Activated CD4-positive, alpha-beta T cell treated with anti-CD3 and anti-CD28 coated beads, Interleukin-2, amount 10 ng/mL, durations not matched to agents 24 days and 14 days (primary cell): Measurements from ENCODE around the gene PDGFC. TPM values are rescaled to one million over a fixed set of nuclear protein-coding genes. Genes with fewer than 3 reads are reported as not detected.

ENCODE experiments used
- DNase-seq: peaks from one replicate; pipeline ENCODE4 v3.0.0; 2022
- H3K27ac Mint-ChIP-seq: one replicate; pipeline ENCODE4 v1.8.0; 2022; ENCODE audit warnings: mild to moderate bottlenecking, mixed read lengths
- H3K27me3 Mint-ChIP-seq: one replicate; pipeline ENCODE4 v1.8.0; 2022; ENCODE audit warnings: mixed read lengths
- H3K36me3 Mint-ChIP-seq: one replicate; pipeline ENCODE4 v1.8.0; 2022; ENCODE audit warnings: low read depth, mild to moderate bottlenecking, mixed read lengths
- H3K4me1 Mint-ChIP-seq: one replicate; pipeline ENCODE4 v1.8.0; 2021; ENCODE audit warnings: mixed read lengths
- H3K4me3 Mint-ChIP-seq: one replicate; pipeline ENCODE4 v1.8.0; 2022; ENCODE audit warnings: mild to moderate bottlenecking, moderate library complexity, mixed read lengths
- H3K9me3 Mint-ChIP-seq: one replicate; pipeline ENCODE4 v1.8.0; 2021; ENCODE audit warnings: mixed read lengths
- intact Hi-C: fragments of 100-400 bp; cut with micrococcal nuclease; formaldehyde crosslinking; loops from one replicate; pipeline ENCODE4 v1.15.1; 2023
- total RNA-seq: library from RNA; stranded (reverse); gene quantifications from 2 replicates; pipeline ENCODE4 v1.2.3, GENCODE V29; 2022

The PDGFC gene
- not detected in 2 replicates for total RNA-seq

- no peak within 1 kb of the TSS for H3K27ac Mint-ChIP-seq
- H3K27me3 Mint-ChIP-seq = peaks cover 45% of the 10 kb centered on the region
- peak within 1 kb of the TSS; percentile 16 for H3K4me3 Mint-ChIP-seq
- no peaks in the 10 kb centered on the region for H3K4me1 Mint-ChIP-seq
- intact Hi-C loops = no loop called here
- DNase-seq = peak; percentile 57
- no peaks in the 10 kb centered on the region for H3K9me3 Mint-ChIP-seq
- H3K36me3 Mint-ChIP-seq = no peaks in the 10 kb centered on the region
Measured at GRCh38 chr4:156971676-156972378, at the start of gene PDGFC. Gene PDGFC (minus strand): TSS chr4:156971799. CDS start chr4:156970903, 896 bp downstream.

DNA sequence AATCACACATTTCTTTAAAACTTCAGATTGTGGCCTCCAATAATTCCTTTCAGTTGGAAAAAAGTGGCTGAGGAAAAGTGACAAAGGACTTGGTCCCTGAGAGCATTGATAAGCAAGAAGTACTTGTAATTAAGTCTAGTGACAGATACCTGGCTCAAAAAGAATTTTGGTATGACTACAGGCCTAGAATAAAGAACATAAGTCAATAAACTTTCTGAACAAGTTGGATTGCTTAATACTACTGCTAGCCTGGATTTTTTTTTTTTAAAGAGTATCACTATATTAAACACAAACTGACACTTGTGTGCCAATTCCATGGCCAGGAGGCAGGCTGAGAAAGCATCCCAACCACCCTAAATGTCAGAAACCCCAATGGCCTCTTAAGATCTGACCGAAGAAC, 49.3 kb upstream of the PDGFC start:
- DNase-seq = no peak
- no peaks in the 10 kb centered on the region for H3K36me3 Mint-ChIP-seq
- intact Hi-C loops = no loop called here
- no peak overlapping the region for H3K4me3 Mint-ChIP-seq
- no peaks in the 10 kb centered on the region for H3K4me1 Mint-ChIP-seq
- no peaks in the 10 kb centered on the region for H3K9me3 Mint-ChIP-seq
- H3K27me3 Mint-ChIP-seq = no peaks in the 10 kb centered on the region
- H3K27ac Mint-ChIP-seq = no peak overlapping the region

- H3K4me3 Mint-ChIP-seq = no peak overlapping the region
- no peaks in the 10 kb centered on the region for H3K4me1 Mint-ChIP-seq
- DNase-seq = no peak
- H3K9me3 Mint-ChIP-seq = no peaks in the 10 kb centered on the region
- H3K36me3 Mint-ChIP-seq = no peaks in the 10 kb centered on the region
- H3K27me3 Mint-ChIP-seq = no peaks in the 10 kb centered on the region
- intact Hi-C loops = no loop called here
- H3K27ac Mint-ChIP-seq = no peak overlapping the region
Measured at GRCh38 chr4:157018920-157019490, 47.4 kb upstream of the PDGFC start.

- intact Hi-C loops = no loop called here
- no peaks in the 10 kb centered on the region for H3K4me1 Mint-ChIP-seq
- no peaks in the 10 kb centered on the region for H3K36me3 Mint-ChIP-seq
- H3K27me3 Mint-ChIP-seq = no peaks in the 10 kb centered on the region
- no peak for DNase-seq
- H3K27ac Mint-ChIP-seq = no peak overlapping the region
- H3K9me3 Mint-ChIP-seq = no peaks in the 10 kb centered on the region
- no peak overlapping the region for H3K4me3 Mint-ChIP-seq
Measured at GRCh38 chr4:157014621-157015591, 43.3 kb upstream of the PDGFC start.

DNA sequence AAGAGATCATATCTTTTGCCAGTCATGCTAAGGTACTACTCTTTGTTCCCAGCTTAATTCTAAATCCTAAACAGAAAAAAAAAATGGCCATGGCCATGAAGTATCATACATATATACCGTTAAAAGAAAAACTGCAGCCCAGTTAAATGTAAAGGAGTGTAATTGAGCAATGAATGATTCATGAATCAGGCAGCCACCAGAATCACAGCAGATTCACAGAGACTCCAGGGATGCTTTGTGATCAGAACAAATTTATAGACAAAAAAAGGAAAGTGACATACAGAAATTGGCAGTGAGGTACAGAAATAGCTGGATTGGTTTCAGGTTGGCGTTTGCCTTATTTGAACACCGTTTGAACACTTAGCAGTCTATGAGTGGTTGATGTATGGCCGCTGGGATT, 42.1 kb upstream of the PDGFC start:
- Mint-ChIP-seq H3K27me3 (no peaks in the 10 kb centered on the region), H3K9me3 (no peaks in the 10 kb centered on the region), H3K27ac (no peak overlapping the region), H3K4me3 (no peak overlapping the region), H3K4me1 (no peaks in the 10 kb centered on the region), H3K36me3 (no peaks in the 10 kb centered on the region)
- intact Hi-C loops = no loop called here
- DNase-seq = no peak

DNA sequence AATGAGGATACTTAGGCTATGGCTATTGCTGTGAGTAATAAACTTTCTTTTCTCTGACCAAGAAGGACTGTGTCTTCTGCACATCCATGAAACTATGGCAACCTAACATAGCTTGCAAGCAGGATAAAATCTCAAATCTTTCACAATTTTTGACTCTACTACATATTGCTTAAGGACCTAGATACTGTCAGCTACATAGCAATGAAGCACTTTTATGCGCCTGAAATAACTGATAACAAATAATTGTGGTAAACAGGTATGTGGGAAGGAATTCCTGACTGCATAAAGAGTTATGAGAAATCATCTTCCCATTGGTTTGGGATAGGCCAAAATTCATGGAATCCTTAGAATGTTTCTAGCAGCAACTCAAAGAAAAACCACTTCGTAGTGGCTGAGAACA, 41.2 kb upstream of the PDGFC start:
- Mint-ChIP-seq H3K27ac (no peak overlapping the region), H3K4me1 (no peaks in the 10 kb centered on the region), H3K36me3 (no peaks in the 10 kb centered on the region), H3K27me3 (no peaks in the 10 kb centered on the region), H3K4me3 (no peak overlapping the region), H3K9me3 (no peaks in the 10 kb centered on the region)
- DNase-seq = no peak
- intact Hi-C loops = no loop called here

DNA sequence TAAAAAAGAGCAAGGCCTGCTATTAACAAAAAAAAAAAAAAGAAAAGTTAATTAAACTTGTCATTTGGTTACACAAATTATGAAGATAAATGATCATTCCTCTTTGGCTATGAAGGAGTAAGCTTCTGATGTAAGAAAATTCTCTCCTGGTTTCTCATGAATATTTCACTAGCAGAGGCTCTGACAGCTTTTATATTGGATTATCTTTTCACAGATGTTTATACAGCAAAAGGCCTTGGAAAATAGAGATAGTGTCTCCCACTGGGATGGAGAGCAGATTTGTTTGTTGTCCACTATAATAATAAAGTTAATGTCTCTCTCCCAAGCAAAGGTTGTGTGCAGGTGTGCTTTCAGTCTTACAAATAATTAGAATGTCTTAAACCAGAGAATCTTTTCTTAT, 40.7 kb upstream of the PDGFC start:
- no peaks in the 10 kb centered on the region for H3K27me3 Mint-ChIP-seq
- DNase-seq = no peak
- intact Hi-C loops = no loop called here
- no peaks in the 10 kb centered on the region for H3K4me1 Mint-ChIP-seq
- H3K9me3 Mint-ChIP-seq = no peaks in the 10 kb centered on the region
- no peaks in the 10 kb centered on the region for H3K36me3 Mint-ChIP-seq
- no peak overlapping the region for H3K27ac Mint-ChIP-seq
- no peak overlapping the region for H3K4me3 Mint-ChIP-seq

DNA sequence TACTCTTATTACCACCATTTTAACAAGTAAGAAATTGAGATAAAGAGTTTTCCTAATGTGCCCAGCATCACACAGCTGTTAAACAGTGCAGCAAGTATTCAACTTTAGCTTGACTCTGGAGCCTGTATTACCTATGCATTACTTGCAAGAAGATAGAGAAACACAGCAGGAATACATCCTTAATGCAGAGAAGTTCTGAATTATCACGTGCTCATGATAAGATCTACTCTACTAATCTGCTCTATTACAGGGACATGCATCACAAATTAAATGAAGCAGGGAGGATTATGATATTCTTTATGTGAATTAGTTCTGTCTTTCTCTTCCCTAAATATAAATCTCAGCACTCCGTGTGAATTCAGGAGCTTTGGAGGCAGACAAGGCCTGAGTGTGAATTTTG, 39.0 kb upstream of the PDGFC start:
- no peaks in the 10 kb centered on the region for H3K9me3 Mint-ChIP-seq
- intact Hi-C loops = no loop called here
- H3K27ac Mint-ChIP-seq = no peak overlapping the region

GRCh38 chr4:157005831-157006230, 34.2 kb upstream of the PDGFC start:
- Mint-ChIP-seq H3K27ac (no peak overlapping the region), H3K27me3 (no peaks in the 10 kb centered on the region), H3K4me3 (no peak overlapping the region), H3K9me3 (no peaks in the 10 kb centered on the region), H3K36me3 (no peaks in the 10 kb centered on the region), H3K4me1 (no peaks in the 10 kb centered on the region)
- DNase-seq = no peak
- intact Hi-C loops = no loop called here

More for the DNA sequence above, 39.0 kb upstream of the PDGFC start:
- no peak for DNase-seq
- H3K4me3 Mint-ChIP-seq = no peak overlapping the region
- no peaks in the 10 kb centered on the region for H3K4me1 Mint-ChIP-seq
- H3K27me3 Mint-ChIP-seq = no peaks in the 10 kb centered on the region
- H3K36me3 Mint-ChIP-seq = no peaks in the 10 kb centered on the region

DNA sequence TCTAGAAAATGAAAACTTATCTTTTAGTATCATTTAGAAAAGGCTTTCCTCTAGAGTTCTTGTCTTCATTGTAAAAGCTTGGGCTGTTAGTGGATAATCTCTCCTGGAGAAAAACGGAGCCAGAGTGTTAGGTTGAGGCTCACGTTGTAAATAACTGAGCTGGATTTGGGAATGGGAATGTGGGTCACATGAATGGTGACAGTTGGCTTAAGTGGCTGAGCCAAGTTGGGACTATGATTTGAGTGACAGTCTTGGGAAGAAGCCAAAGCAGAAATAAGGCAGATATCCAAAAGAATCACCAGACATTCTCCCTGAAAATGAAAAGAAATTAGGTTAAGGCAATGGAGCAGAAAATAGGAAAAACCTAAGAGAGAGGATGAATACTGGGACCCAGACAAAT, 33.6 kb upstream of the PDGFC start:
- Mint-ChIP-seq H3K4me3 (no peak overlapping the region), H3K36me3 (no peaks in the 10 kb centered on the region), H3K27me3 (no peaks in the 10 kb centered on the region), H3K9me3 (no peaks in the 10 kb centered on the region), H3K4me1 (no peaks in the 10 kb centered on the region), H3K27ac (no peak overlapping the region)
- intact Hi-C loops = no loop called here
- no peak for DNase-seq

- Mint-ChIP-seq H3K4me1 (no peaks in the 10 kb centered on the region), H3K9me3 (no peaks in the 10 kb centered on the region), H3K36me3 (no peaks in the 10 kb centered on the region), H3K27ac (no peak overlapping the region), H3K27me3 (no peaks in the 10 kb centered on the region), H3K4me3 (no peak overlapping the region)
- DNase-seq = no peak
- intact Hi-C loops = no loop called here
Measured at GRCh38 chr4:157004279-157005161, 32.9 kb upstream of the PDGFC start.

- H3K27me3 Mint-ChIP-seq = no peaks in the 10 kb centered on the region
- intact Hi-C loops = no loop called here
Measured at GRCh38 chr4:156999175-156999517, 27.5 kb upstream of the PDGFC start.

DNA sequence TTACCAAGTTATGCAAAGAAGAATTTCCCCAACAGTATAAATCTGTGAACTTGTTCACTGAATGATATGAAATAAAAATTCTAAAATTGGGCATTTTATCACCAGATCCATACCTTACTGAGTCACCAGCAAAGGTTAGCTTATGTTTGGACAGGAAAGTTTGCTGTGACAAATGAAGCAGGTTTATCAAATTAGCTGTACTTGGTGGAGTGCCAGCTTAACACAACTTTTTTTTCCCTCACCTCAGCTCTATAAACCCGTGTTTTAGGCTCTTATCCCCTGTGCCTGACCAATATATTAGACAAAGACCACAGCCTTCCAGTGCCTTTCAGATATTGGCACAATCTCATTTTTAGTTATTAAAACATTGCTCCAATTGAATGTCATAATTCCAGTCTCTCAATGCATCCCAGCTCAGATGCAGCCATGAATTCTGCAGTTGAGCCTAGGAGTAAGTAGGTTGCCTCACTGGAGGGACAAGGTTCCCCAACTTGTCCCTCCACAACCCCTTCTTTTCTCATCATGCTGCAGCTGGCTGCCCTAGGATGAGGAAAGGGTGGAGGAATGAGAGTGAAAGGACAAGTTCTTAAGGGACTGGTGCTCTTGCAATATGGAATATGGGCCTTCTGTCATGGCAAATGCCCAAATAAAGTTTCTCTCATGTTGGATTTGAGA, 27.0 kb upstream of the PDGFC start:
- Mint-ChIP-seq H3K9me3 (no peaks in the 10 kb centered on the region), H3K4me3 (no peak overlapping the region), H3K4me1 (no peaks in the 10 kb centered on the region), H3K36me3 (no peaks in the 10 kb centered on the region), H3K27me3 (no peaks in the 10 kb centered on the region), H3K27ac (no peak overlapping the region)
- no peak for DNase-seq
- intact Hi-C loops = no loop called here

More at GRCh38 chr4:156999175-156999517, 27.5 kb upstream of the PDGFC start:
- no peak overlapping the region for H3K4me3 Mint-ChIP-seq
- no peak overlapping the region for H3K27ac Mint-ChIP-seq
- no peaks in the 10 kb centered on the region for H3K36me3 Mint-ChIP-seq
- H3K9me3 Mint-ChIP-seq = no peaks in the 10 kb centered on the region
- DNase-seq = no peak
- no peaks in the 10 kb centered on the region for H3K4me1 Mint-ChIP-seq
